Thyroid gland (tissue), 4 donors: ENCODE measurements around the gene LCP1.

ENCODE experiments used
- POLR2A ChIP-seq, 2 donors: fragments of 450-650 bp; IDR thresholded peaks; one replicate each; pipeline ENCODE4 v1.6.1; 2017; ENCODE audit warnings: antibody characterized with exemption in 2 of 2, mild to moderate bottlenecking in 2 of 2, moderate library complexity in 1 of 2
- TF ChIP-seq, protein P1 (sequence below), 6 experiments: fragments of 200-600 bp in 3 of 6; fragments of 450-650 bp in 3 of 6; sonication (generic) in 3 of 6; IDR thresholded peaks; one replicate each; pipeline ENCODE4 v1.5.1; 2016 to 2019; ENCODE audit warnings: antibody characterized with exemption in 6 of 6, mild to moderate bottlenecking in 2 of 6, inconsistent platforms in 1 of 6, moderate library complexity in 1 of 6

DNA sequence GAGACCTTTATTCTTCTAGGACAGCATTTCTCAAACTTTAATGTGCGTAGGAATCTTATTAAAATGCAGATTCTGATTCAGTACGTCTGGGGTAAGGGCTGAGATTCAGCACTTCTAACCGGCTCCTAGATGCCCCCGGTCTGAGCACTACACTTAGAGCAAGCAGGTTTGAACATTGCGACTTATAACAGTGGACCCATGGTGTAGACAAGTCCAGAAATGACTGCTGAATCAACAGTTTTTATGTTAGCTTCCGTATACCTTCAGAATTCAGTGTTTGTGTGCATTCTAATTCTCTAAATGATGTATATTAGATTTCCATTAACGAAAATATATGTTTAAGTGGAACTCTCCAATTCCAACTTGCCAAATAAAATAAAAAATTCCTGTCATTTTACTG is 59.7 kb downstream of the LCP1 start:
- no peak for TF ChIP-seq POLR2A (IDR thresholded peaks at IDR 0.05)
- TF ChIP-seq, protein P1, sequence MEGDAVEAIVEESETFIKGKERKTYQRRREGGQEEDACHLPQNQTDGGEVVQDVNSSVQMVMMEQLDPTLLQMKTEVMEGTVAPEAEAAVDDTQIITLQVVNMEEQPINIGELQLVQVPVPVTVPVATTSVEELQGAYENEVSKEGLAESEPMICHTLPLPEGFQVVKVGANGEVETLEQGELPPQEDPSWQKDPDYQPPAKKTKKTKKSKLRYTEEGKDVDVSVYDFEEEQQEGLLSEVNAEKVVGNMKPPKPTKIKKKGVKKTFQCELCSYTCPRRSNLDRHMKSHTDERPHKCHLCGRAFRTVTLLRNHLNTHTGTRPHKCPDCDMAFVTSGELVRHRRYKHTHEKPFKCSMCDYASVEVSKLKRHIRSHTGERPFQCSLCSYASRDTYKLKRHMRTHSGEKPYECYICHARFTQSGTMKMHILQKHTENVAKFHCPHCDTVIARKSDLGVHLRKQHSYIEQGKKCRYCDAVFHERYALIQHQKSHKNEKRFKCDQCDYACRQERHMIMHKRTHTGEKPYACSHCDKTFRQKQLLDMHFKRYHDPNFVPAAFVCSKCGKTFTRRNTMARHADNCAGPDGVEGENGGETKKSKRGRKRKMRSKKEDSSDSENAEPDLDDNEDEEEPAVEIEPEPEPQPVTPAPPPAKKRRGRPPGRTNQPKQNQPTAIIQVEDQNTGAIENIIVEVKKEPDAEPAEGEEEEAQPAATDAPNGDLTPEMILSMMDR (IDR thresholded peaks at IDR 0.05), result no peak
